HEK293 (cell line): ENCODE data around the gene ANKRD9.

Source experiments
- CTCF ChIA-PET: fragments of 350-600 bp; formaldehyde crosslinking; extraction: SDS; loops from one replicate; lab custom pipeline; 2021; ENCODE audit warnings: antibody characterized with exemption; lab: Yijun Ruan, JAX
- POLR2A ChIA-PET: fragments of 300-600 bp; formaldehyde crosslinking; extraction: SDS; loops from one replicate; lab custom pipeline; 2020; ENCODE audit warnings: antibody characterized with exemption, inconsistent platforms; lab: Yijun Ruan, JAX
- H3K27ac ChIP-seq: fragments of 200-500 bp; sonication (Bioruptor generic); 2 replicates; pipeline ENCODE4 v1.5.1; 2014; ENCODE audit warnings: low read depth, low read length, control low read depth, inconsistent platforms; ENCODE audit errors: extremely low read depth
- H3K36me3 ChIP-seq, 2 experiments: fragments of 200-500 bp in 1 of 2; sonication (Bioruptor generic) in 1 of 2; 1 replicate in 1 of 2; 2 replicates in 1 of 2; pipeline ENCODE4 v1.5.1; 2014 to 2017; ENCODE audit warnings: inconsistent platforms in 2 of 2, low read length in 2 of 2; ENCODE audit not compliant: control insufficient read depth in 2 of 2, insufficient read depth in 1 of 2
- H3K4me1 ChIP-seq: fragments of 200-500 bp; sonication (Bioruptor generic); 2 replicates; pipeline ENCODE4 v1.5.1; 2014; ENCODE audit warnings: mild to moderate bottlenecking, low read length, inconsistent platforms; ENCODE audit not compliant: control insufficient read depth, insufficient read depth
- H3K4me3 ChIP-seq: 2 replicates; pipeline ENCODE4 v1.5.1; 2011; ENCODE audit warnings: low read depth, mild to moderate bottlenecking, control low read depth, low read length, moderate library complexity
- H3K9me3 ChIP-seq: fragments of 200-500 bp; sonication (Bioruptor generic); 2 replicates; pipeline ENCODE4 v1.5.1; 2014; ENCODE audit warnings: low read depth, low read length, inconsistent platforms; ENCODE audit not compliant: control insufficient read depth, insufficient read depth
- CTCF ChIP-seq: fragments of 450-650 bp; formaldehyde crosslinking; IDR thresholded peaks from 2 replicates; pipeline ENCODE4 v1.5.1; 2016; ENCODE audit warnings: missing biosample characterization, missing genetic modification characterization
- EGR2 ChIP-seq: fragments of 450-650 bp; formaldehyde crosslinking; IDR thresholded peaks from 2 replicates; pipeline ENCODE4 v1.5.1; 2016; ENCODE audit warnings: low read depth, missing biosample characterization, missing genetic modification characterization
- GLIS1 ChIP-seq: fragments of 450-650 bp; formaldehyde crosslinking; IDR thresholded peaks from 2 replicates; pipeline ENCODE4 v1.5.1; 2016; ENCODE audit warnings: missing biosample characterization, missing genetic modification characterization
- KLF10 ChIP-seq: fragments of 450-650 bp; IDR thresholded peaks from 2 replicates; pipeline ENCODE4 v1.5.1; 2018; ENCODE audit warnings: missing biosample characterization, mild to moderate bottlenecking, missing genetic modification characterization
- KLF8 ChIP-seq: fragments of 450-650 bp; formaldehyde crosslinking; IDR thresholded peaks from 2 replicates; pipeline ENCODE4 v1.5.1; 2016; ENCODE audit warnings: missing biosample characterization, missing genetic modification characterization
- KLF9 ChIP-seq: fragments of 450-650 bp; formaldehyde crosslinking; IDR thresholded peaks from 2 replicates; pipeline ENCODE4 v1.5.1; 2016; ENCODE audit warnings: missing biosample characterization, missing genetic modification characterization, low read depth
- REPIN1 ChIP-seq: fragments of 450-650 bp; formaldehyde crosslinking; IDR thresholded peaks from 2 replicates; pipeline ENCODE4 v1.5.1; 2017; ENCODE audit warnings: missing biosample characterization, missing genetic modification characterization, low read depth
- TRIM28 ChIP-seq: IDR thresholded peaks from 2 replicates; pipeline ENCODE4 v1.6.1; 2011; ENCODE audit warnings: low read length, control low read depth, borderline replicate concordance
- ZBTB20 ChIP-seq: fragments of 450-650 bp; formaldehyde crosslinking; IDR thresholded peaks from 2 replicates; pipeline ENCODE4 v1.5.1; 2016; ENCODE audit warnings: missing biosample characterization, missing genetic modification characterization
- ZBTB6 ChIP-seq: fragments of 450-650 bp; formaldehyde crosslinking; IDR thresholded peaks from 2 replicates; pipeline ENCODE4 v1.5.1; 2017; ENCODE audit warnings: missing biosample characterization, missing genetic modification characterization
- ZNF155 ChIP-seq: fragments of 450-650 bp; formaldehyde crosslinking; IDR thresholded peaks from 2 replicates; pipeline ENCODE4 v1.5.1; 2016; ENCODE audit warnings: missing biosample characterization, missing genetic modification characterization
- ZNF274 ChIP-seq, 2 experiments: fragments of 200-500 bp in 1 of 2; fragments of 450-650 bp in 1 of 2; sonication (Bioruptor generic) in 1 of 2; formaldehyde crosslinking in 1 of 2; IDR thresholded peaks; 2 replicates each; pipeline versions ENCODE4 v1.5.1 to v1.6.1; 2014 to 2016; ENCODE audit warnings: borderline replicate concordance in 1 of 2, inconsistent platforms in 1 of 2, low read length in 1 of 2, missing biosample characterization in 1 of 2, missing genetic modification characterization in 1 of 2
- ZNF341 ChIP-seq: fragments of 450-650 bp; formaldehyde crosslinking; IDR thresholded peaks from 2 replicates; pipeline ENCODE4; 2016; ENCODE audit warnings: low read depth, missing biosample characterization, missing genetic modification characterization
- ZNF354C ChIP-seq: fragments of 450-650 bp; formaldehyde crosslinking; IDR thresholded peaks from 2 replicates; pipeline ENCODE4 v1.5.1; 2016; ENCODE audit warnings: missing biosample characterization, missing genetic modification characterization, low read depth, borderline replicate concordance
- ZNF366 ChIP-seq: fragments of 450-650 bp; formaldehyde crosslinking; conservative IDR thresholded peaks from 2 replicates; pipeline ENCODE4 v1.5.1; 2016; ENCODE audit warnings: missing biosample characterization, missing genetic modification characterization
- ZNF394 ChIP-seq: fragments of 450-650 bp; formaldehyde crosslinking; IDR thresholded peaks from 2 replicates; pipeline ENCODE4 v1.5.1; 2016; ENCODE audit warnings: missing biosample characterization, missing genetic modification characterization, mild to moderate bottlenecking, moderate library complexity, borderline replicate concordance
- ZNF404 ChIP-seq: fragments of 450-650 bp; formaldehyde crosslinking; IDR thresholded peaks from 2 replicates; pipeline ENCODE4 v1.5.1; 2017; ENCODE audit warnings: missing biosample characterization, missing genetic modification characterization
- ZNF416 ChIP-seq: fragments of 450-650 bp; formaldehyde crosslinking; IDR thresholded peaks from 2 replicates; pipeline ENCODE4 v1.5.1; 2016; ENCODE audit warnings: missing biosample characterization, missing genetic modification characterization
- ZNF433 ChIP-seq: fragments of 450-650 bp; formaldehyde crosslinking; IDR thresholded peaks from 2 replicates; pipeline ENCODE4 v1.5.1; 2016; ENCODE audit warnings: missing biosample characterization, missing genetic modification characterization, low read depth
- ZNF510 ChIP-seq: fragments of 450-650 bp; formaldehyde crosslinking; IDR thresholded peaks from 2 replicates; pipeline ENCODE4 v1.5.1; 2018; ENCODE audit warnings: mild to moderate bottlenecking, missing genetic modification characterization, missing biosample characterization; ENCODE audit not compliant: insufficient replicate concordance
- ZNF558 ChIP-seq: fragments of 450-650 bp; formaldehyde crosslinking; IDR thresholded peaks from 2 replicates; pipeline ENCODE4 v1.5.1; 2016; ENCODE audit warnings: missing biosample characterization, missing genetic modification characterization
- ZNF600 ChIP-seq: fragments of 450-650 bp; formaldehyde crosslinking; IDR thresholded peaks from 2 replicates; pipeline ENCODE4 v1.5.1; 2016; ENCODE audit warnings: missing biosample characterization, missing genetic modification characterization
- ZNF830 ChIP-seq: fragments of 450-650 bp; IDR thresholded peaks from 2 replicates; pipeline ENCODE4 v1.5.0; 2018; ENCODE audit warnings: missing biosample characterization, missing genetic modification characterization, low read depth, mild to moderate bottlenecking, moderate library complexity
- ZNF837 ChIP-seq: fragments of 450-650 bp; formaldehyde crosslinking; IDR thresholded peaks from 2 replicates; pipeline ENCODE4 v1.5.1; 2016; ENCODE audit warnings: missing biosample characterization, missing genetic modification characterization
- ZSCAN4 ChIP-seq: fragments of 450-650 bp; formaldehyde crosslinking; IDR thresholded peaks from 2 replicates; pipeline ENCODE4 v1.5.1; 2017; ENCODE audit warnings: missing biosample characterization, missing genetic modification characterization

Gene ANKRD9

GRCh38 chr14:102508410-102508773, 1.2 kb downstream of the ANKRD9 start (continued):
- TF ChIP-seq ZSCAN4 (no peak), GLIS1 (tag by site-specific recombination) (no peak), KLF9 (peak; percentile 75), CTCF (tag by site-specific recombination) (no peak), ZBTB6 (no peak), ZBTB20 (no peak), REPIN1 (tag by site-specific recombination) (no peak), ZNF600 (tag by site-specific recombination) (0 out of 2 replicates have a peak, but pooled peaks have one; percentile 14), ZNF366 (tag by site-specific recombination) (peak; percentile 35; the same call in 1 of the 2 replicates)
- TF ChIP-seq, all 188 proteins: peak for 5

- Histone ChIP-seq H3K36me3 (peaks cover 0 to 29% of the 10 kb centered on the region in 2 experiments; a peak in 1 of 3 replicates), H3K4me1 (peaks cover 3% of the 10 kb centered on the region; the same call in 1 of the 2 replicates), H3K27ac (no peak overlapping the region), H3K9me3 (no peaks in the 10 kb centered on the region), H3K4me3 (no peak overlapping the region)
- ChIA-PET POLR2A (interaction anchor here (0.6 to 0.9 kb wide), 2 partner anchors 17 to 21 kb away, joined by 4 to 5 read pairs; no protein-coding TSS in a partner anchor), CTCF (interaction anchor here (1.7 kb wide), 2 partner anchors 17 to 69 kb away, joined by 6 to 11 read pairs; no protein-coding TSS in a partner anchor)
- TF ChIP-seq KLF8 (no peak), ZNF416 (no peak), ZNF155 (tag by site-specific recombination) (no peak), ZNF558 (tag by site-specific recombination) (no peak), ZNF394 (no peak), CTCF (tag by site-specific recombination) (peak; percentile 35; the same call in 1 of the 2 replicates)
These were observed 1.7 kb downstream of the ANKRD9 start for GRCh38 chr14:102507857-102508312.

- Histone ChIP-seq H3K9me3 (no peaks in the 10 kb centered on the region), H3K36me3 (peaks cover 0 to 29% of the 10 kb centered on the region in 2 experiments; a peak in 1 of 3 replicates), H3K4me1 (peaks cover 3% of the 10 kb centered on the region; the same call in 1 of the 2 replicates), H3K4me3 (no peak overlapping the region), H3K27ac (no peak overlapping the region)
- ChIA-PET CTCF (interaction anchor here (1.7 kb wide), 2 partner anchors 18 to 69 kb away, joined by 6 to 11 read pairs; no protein-coding TSS in a partner anchor), POLR2A (no interaction called here)
- TF ChIP-seq EGR2, result no peak
- no peak for TF ChIP-seq ZNF274 (IDR thresholded peaks at IDR 0.05; ENCODE audit: low read length)
- no peak for TF ChIP-seq ZNF274 (tag by site-specific recombination; IDR thresholded peaks at IDR 0.05; ENCODE audit: borderline replicate concordance)
- TF ChIP-seq ZNF433, result no peak
- TF ChIP-seq KLF10 (tag by site-specific recombination), result no peak
- no peak for TF ChIP-seq ZNF404 (tag by site-specific recombination)
- TF ChIP-seq ZNF830 (tag by site-specific recombination), result no peak
- TF ChIP-seq ZNF837, result no peak
- TF ChIP-seq TRIM28, result no peak
- TF ChIP-seq ZNF341 (tag by site-specific recombination), result no peak
- no peak for TF ChIP-seq ZNF510
- no peak for TF ChIP-seq ZNF354C (tag by site-specific recombination)
These were observed 2.3 kb downstream of the ANKRD9 start for GRCh38 chr14:102507081-102507856.
